ENCODE data around the gene OVCA2.

Gene OVCA2

DNA sequence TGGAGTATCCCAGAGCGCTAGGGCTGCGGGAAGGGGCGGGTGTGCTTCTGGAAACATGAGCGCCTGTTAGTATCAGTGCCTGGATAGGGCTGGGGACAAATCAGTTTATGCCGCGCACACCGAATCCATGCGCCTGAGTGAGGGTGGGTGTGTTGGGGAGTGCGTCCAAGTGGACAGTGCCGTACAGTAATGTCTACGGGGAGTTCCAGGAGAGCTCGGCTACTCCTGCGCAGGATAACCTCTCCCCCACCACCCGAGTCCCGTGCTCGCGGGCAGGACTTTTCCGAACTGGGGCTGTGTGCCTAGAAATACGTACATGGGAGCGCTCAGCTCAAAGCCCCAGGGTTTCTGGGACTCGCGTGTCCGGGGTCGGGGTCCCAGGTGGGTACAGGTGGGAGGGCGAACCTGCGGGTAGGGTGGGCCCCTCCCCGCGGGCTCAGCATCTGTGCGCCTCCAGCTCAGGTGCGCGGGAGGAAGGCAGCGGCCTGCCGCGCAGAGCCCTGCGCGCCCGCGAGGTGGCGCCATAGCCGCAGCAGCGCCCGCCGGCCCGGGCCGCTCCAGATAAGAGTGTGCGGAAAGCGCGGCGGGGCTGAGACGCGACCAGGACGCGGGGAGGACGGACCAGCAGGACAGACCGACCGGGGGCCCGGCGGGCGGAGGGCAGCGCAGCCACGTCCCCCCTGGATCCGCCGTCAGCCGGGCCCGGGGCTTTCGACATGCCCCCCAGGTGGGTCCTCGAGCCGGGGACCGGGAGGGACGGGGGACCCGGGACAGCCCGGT, 12.9 kb downstream of the OVCA2 start, which contains the start of gene HIC1:
HIC1 (plus strand) TSS at position 592 of the 780 bp plus-strand sequence. CDS start 1,588 bp downstream, outside the sequence.
- DNase-seq (ENCODE audit: low spot score), result peak; percentile 79

DNA sequence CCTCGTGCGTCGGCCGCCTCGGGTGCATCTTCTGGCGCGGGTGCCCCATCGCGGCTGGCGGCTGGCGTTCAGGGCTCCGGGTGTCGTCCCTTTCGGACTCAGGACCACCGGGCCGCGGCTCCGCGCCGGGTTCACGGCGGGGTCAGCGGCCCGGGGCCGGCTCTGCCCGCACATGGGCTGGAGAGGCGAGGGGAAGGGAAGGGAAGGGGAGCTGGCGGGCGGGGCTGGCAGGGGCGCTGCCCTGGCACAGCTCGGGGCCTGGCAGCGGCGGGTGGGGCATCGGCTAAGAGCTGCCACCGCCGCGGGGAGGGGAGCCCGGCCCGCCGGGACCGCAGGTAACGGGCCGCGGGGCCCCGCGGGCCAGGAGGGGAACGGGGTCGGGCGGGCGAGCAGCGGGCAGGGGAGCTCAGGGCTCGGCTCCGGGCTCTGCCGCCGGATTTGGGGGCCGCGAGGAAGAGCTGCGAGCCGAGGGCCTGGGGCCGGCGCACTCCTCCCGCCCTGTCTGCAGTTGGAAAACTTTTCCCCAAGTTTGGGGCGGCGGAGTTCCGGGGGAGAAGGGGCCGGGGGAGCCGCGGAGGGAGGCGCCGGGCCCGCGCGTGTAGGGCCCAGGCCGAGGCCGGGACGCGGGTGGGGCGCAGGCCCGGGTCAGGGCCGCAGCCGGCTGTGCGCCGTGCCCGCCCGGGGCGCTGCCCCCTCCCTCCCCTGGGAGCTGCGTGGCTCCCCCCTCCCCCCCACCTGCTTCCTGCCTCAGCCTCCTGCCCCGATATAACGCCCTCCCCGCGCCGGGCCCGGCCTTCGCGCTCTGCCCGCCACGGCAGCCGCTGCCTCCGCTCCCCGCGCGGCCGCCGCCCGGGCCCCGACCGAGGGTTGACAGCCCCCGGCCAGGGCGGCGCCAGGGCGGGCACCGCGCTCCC, 13.7 kb downstream of the OVCA2 start:
- no peak for DNase-seq (ENCODE audit: low spot score)

DNA sequence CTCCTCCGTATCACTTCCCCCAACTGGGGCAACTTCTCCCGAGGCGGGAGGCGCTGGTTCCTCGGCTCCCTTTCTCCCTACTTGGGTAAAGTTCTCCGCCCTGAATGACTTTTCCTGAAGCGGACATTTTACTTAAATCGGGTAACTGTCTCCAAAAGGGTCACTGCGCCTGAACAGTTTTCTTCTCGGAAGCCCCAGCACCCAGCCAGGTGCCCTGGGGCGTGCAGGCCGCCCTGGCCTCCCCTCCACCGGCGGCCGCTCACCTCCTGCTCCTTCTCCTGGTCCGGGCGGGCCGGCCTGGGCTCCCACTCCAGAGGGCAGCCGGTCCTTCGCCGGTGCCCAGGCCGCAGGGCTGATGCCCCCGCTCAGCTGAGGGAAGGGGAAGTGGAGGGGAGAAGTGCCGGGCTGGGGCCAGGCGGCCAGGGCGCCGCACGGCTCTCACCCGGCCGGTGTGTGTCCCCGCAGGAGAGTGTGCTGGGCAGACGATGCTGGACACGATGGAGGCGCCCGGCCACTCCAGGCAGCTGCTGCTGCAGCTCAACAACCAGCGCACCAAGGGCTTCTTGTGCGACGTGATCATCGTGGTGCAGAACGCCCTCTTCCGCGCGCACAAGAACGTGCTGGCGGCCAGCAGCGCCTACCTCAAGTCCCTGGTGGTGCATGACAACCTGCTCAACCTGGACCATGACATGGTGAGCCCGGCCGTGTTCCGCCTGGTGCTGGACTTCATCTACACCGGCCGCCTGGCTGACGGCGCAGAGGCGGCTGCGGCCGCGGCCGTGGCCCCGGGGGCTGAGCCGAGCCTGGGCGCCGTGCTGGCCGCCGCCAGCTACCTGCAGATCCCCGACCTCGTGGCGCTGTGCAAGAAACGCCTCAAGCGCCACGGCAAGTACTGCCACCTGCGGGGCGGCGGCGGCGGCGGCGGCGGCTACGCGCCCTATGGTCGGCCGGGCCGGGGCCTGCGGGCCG, 14.7 kb downstream of the OVCA2 start:
- peak; percentile 57 for DNase-seq (ENCODE audit: low spot score)

DNA sequence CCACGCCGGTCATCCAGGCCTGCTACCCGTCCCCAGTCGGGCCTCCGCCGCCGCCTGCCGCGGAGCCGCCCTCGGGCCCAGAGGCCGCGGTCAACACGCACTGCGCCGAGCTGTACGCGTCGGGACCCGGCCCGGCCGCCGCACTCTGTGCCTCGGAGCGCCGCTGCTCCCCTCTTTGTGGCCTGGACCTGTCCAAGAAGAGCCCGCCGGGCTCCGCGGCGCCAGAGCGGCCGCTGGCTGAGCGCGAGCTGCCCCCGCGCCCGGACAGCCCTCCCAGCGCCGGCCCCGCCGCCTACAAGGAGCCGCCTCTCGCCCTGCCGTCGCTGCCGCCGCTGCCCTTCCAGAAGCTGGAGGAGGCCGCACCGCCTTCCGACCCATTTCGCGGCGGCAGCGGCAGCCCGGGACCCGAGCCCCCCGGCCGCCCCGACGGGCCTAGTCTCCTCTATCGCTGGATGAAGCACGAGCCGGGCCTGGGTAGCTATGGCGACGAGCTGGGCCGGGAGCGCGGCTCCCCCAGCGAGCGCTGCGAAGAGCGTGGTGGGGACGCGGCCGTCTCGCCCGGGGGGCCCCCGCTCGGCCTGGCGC, 15.4 kb downstream of the OVCA2 start:
- no peak for DNase-seq (ENCODE audit: low spot score)

DNA sequence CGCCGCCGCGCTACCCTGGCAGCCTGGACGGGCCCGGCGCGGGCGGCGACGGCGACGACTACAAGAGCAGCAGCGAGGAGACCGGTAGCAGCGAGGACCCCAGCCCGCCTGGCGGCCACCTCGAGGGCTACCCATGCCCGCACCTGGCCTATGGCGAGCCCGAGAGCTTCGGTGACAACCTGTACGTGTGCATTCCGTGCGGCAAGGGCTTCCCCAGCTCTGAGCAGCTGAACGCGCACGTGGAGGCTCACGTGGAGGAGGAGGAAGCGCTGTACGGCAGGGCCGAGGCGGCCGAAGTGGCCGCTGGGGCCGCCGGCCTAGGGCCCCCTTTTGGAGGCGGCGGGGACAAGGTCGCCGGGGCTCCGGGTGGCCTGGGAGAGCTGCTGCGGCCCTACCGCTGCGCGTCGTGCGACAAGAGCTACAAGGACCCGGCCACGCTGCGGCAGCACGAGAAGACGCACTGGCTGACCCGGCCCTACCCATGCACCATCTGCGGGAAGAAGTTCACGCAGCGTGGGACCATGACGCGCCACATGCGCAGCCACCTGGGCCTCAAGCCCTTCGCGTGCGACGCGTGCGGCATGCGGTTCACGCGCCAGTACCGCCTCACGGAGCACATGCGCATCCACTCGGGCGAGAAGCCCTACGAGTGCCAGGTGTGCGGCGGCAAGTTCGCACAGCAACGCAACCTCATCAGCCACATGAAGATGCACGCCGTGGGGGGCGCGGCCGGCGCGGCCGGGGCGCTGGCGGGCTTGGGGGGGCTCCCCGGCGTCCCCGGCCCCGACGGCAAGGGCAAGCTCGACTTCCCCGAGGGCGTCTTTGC, 16.2 kb downstream of the OVCA2 start:
- no peak for DNase-seq (ENCODE audit: low spot score)

DNA sequence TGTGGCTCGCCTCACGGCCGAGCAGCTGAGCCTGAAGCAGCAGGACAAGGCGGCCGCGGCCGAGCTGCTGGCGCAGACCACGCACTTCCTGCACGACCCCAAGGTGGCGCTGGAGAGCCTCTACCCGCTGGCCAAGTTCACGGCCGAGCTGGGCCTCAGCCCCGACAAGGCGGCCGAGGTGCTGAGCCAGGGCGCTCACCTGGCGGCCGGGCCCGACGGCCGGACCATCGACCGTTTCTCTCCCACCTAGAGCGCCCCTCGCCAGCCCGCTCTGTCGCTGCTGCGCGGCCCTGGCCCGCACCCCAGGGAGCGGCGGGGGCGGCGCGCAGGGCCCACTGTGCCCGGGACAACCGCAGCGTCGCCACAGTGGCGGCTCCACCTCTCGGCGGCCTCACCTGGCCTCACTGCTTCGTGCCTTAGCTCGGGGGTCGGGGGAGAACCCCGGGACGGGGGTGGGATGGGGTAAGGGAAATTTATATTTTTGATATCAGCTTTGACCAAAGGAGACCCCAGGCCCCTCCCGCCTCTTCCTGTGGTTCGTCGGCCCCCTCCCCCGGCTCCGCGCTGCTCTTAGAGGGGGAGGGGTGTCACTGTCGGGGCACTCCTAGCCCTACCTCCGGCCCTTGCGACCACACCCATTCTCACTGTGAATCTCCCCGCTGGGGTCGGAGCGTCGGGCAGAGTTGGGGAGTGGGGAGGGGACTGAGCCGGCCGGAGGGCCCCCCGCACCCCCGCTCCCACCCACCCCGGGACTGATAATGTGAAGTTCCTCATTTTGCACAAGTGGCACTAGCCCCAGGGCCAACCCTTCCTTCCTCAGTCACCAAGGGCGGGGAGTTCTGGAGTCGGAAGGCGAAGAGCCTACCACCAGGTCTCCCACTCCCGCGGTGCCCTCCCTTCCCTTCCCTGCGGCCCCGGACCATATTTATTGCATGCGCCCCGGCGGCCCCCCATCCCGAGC, 17.0 kb downstream of the OVCA2 start:
- peak; percentile 60 for DNase-seq (ENCODE audit: low spot score)

DNA sequence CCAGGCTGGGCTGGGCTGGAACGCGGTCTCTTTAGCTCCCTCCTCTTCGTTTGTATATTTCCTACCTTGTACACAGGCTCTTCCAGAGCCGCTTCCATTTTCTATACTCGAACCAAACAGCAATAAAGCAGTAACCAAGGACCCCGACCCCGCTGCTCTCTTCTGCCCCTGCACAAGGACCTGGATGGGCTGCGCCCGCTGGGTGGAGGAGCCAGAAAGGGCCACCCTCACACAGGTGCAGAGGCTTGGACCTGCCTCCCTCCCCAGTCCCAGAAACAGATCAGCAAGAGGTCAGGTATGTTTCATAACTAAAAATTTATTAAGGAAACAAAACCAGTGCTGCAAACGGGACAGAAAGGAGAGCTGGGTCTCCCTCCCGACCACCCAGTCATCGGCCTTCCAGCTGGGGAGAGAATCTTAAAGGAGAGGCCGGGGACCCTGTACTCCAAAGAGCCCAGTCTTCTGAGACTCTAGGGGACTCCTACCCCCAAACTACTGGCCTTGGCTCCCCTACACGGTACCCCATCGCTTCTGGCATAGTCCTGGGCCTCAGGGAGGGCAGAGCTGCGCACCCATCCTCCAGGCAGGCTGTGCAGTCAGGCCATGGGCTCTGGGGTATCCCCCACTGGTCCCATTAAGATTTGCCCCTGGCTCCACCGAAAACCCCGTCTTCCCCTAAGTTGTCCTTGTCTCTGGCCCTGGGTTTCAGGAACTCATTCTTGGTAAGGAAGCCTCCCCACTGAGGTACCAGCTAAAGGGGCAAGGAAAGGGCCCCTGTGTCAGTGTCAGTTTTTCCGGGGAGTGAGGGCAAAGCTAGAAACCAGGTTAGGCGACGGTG, 17.9 kb downstream of the OVCA2 start:
- no peak for DNase-seq (ENCODE audit: low spot score)

DNA sequence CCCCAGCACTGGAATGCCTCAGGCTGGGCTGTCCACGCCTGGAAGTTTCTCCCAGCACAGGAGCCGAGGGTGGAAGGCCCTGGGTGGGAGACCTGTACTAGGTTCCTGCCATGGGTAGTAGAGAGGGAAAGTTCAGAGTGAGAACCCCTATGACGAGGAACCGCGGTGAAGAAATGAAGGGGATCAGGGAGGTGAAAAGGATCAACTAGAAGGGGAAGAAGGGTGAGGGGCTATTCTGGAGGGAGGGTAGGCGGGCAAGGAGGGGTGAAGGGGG, 18.5 kb downstream of the OVCA2 start:
- no peak for DNase-seq (ENCODE audit: low spot score)

DNA sequence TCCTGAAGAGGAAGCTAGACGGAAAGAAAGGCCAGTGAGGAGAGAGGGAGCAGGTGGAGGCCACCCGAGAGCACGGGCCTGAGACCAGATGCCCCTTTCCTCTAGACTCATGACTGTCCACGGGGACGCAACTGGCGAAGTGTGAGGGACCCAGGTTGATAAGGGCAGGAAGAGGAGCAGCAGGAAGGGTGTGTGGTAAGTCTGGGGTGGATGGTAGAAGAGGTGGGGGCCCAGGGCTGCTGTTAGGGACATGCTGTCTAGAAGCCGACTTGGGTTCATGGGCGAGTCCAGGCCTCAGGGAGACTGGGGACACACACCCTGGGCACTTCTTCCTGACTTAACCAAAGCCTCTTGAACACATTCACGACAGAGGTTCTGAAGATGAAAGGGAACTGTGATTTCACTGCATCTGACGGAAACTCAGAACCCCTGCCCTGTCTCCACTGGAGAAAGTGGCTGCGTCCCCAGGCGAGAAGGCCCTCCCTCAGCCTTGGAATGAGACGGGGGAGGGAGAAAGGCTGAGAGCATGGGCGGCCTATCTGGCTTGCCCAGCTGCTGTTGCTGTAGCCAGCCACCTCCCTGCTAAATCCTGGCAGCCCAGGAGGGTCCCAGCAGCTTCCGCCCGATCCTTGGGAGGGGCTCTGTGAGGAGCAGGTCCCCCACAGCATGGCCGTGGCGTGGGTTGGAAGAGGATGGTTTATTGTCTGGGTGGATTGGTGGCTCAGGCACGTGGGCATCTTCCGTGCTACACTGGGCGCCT, 19.0 kb downstream of the OVCA2 start:
- no peak for DNase-seq (ENCODE audit: low spot score)

DNA sequence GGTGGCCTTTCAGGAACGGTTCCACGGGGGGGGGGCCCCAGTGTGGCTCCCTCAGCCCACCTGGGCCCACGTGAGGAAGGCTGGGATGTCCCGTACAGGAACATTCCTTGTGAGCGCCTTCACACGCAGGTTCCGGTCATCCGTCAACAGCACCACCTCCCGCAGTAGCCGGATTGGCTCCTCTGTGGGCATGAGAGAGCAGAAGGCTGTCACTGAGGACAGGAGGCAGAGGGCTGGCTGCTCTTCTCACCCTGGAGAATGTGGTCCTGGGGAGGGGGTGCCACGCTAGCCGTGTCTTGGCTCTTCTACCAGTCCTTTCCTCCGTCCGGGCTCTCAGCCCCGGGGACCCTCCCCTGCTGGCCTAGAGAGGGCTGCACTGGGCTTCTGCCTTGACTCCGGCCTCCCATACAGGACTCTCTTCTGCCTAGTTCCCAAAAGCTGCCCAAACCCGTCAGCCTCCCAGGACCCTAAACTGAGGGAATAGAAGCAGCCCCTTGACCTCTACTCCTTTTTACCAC, 19.7 kb downstream of the OVCA2 start:
- DNase-seq (ENCODE audit: low spot score), result no peak

DNA sequence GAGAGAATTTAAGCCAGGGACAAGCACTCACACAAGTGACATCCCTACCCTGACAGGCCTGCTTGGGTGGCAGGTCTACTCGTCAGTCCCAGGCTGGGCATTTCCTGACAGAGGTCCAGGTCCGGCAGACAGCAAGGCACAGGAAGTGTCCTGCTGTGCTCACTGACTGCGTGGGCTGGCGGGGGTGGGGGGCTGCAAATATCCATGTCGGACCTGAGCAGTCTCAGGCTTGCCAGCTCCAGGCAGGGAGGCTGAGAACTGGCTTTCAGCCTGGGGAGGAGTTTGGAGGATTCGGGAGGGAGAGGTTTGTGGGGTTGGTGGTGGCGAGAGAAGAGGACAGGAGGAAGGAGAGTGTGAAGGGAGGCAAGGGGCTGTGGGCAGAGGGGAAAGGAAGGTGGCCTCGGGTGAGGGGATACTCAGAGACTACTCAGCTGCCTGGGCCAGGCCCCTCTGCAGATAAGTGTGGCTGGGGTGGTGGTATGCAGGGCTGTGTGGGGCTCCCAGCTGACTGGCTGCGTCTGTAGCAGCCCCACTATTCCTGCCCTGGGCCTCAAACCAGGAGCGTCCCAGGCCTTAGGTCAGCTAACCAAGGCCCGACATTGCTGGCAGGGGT, 20.9 kb downstream of the OVCA2 start:
- no peak for DNase-seq (ENCODE audit: low spot score)

DNA sequence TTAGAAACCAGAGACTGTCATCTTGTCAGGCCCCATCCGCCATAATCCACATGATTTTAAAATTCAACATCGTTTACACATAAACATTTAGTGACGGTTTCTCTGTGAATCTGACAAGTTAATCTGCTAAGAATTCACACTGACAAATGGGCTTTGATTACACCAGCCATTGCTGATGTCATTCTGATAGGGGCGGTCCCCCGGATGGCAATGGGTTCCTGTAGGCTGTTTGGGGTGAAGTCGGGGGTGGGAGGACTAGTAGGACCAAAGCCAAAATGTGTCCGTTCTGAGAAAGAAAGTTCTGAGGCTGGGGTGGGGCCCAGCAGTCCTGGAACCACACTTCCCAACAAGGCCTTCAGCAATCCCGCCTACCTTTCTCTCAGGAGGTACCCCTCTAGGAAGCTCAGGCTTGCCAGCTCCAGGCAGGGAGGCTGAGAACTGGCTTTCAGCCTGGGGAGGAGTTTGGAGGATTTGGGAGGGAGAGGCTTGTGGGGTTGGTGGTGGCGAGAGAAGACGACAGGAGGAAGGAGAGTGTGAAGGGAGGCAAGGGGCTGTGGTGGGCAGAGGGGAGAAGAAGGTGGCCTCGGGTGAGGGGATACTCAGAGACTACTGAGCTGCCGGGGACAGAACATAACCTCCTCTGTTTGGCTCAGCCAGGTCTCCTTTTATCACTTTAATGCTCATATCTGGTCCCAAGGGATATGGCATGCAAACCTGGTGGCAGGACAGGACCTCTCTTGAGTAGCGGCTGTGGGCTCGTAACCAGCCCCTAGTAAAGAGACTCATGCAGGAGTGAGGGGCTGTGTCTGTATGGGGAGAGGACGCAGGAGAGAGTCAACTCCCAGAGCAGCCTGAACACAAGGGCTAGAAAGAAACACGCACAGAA, 21.7 kb downstream of the OVCA2 start:
- DNase-seq (ENCODE audit: low spot score), result no peak

DNA sequence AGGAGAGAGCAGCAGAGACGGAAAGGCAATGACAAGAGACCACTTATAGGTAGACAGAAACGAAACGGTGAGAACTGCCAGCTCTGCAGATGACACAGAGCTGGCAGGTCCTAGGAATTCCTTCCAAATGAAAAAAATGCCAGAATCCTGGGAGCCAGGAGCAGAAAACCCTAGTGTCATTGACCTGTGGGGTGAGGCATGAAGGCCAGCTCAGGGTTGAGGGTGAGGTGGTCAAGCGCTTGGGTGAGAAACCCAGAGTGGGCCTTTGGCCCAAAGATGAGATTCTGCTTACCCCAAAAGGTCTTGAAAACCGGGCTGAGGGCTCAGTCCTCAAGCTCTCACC, 22.3 kb downstream of the OVCA2 start:
- DNase-seq (ENCODE audit: low spot score), result no peak

DNA sequence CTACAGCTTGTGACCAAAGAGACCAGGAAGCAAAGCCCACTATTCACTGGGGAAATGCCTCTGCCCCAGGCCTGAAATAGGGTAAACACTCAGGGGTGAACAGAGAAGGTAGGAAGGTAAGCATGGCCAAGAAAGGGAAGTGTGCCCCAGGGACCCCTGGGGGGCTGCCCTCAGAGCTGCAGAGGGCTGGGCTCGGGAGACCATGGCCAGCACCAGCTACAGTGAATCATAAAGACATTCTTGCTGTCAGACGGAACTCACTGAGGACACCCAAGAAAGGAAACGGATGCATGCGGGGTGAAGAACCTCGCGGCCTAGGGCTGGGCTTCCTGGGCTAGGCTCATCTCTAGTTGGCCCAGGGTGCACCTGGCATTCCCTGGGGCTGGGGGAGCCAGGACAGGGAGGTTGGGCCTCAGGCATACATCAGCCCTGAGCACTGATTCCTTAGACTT, 22.7 kb downstream of the OVCA2 start:
- DNase-seq (ENCODE audit: low spot score), result no peak

DNA sequence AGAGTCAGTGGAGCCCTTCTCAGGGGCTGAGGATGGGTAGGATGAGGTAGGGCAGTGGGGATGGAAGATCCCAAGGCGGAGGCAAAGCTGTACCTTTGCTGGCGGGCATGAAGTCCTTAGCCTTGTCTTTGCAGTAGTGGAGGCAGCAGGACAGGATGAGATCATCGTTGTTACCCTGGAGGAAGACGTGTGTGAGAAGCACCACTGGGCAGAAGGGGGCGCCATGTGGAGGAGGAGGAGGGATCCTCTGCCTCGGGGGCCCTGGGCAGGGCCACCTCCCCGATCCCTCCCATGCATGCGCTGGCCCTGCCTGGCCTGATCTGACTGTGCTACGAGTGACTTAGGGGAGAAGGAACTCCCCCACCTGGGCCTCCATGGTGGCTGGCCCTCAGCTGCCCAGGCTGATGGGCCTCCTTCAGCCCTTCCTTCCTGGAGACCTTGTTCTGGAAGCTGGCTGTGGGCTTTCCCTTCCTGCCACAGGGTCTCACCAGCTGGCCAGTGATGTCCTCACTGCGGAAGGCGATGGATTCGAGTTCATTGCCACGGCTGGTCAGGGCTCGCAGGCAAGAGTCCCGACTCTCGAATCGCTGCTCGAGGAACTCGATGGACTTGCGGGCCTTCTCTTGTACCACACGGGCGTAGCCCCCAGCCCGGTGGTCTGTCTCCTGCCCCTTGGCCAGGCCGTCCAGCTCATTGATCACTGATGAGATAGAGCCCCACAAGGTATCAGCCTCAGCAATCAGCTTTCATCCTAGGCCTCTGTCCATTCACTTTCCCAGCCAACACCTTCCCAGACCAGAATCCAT, 23.4 kb downstream of the OVCA2 start:
- peak; percentile 43 for DNase-seq (ENCODE audit: low spot score)

Measured in CD4-positive, alpha-beta T cell treated with Interleukin-2 at 100 ng/mL for 4 hours (primary cell).